22Rv1 (cell line): ENCODE data around the gene SLC38A1.

ENCODE experiments used
- CTCF ChIP-seq: fragments of 450-650 bp; IDR thresholded peaks from 2 replicates; pipeline ENCODE4 v1.5.1; 2017; ENCODE audit warnings: mild to moderate bottlenecking
- ZFX ChIP-seq: fragments of 450-650 bp; IDR thresholded peaks from 2 replicates; pipeline ENCODE4 v1.6.1; 2017; ENCODE audit warnings: antibody characterized with exemption, borderline replicate concordance

GRCh38 chr12:46177837-46178608, 90.8 kb downstream of the SLC38A1 start:
- TF ChIP-seq CTCF, result no peak
- no peak for TF ChIP-seq ZFX
